Choroid plexus epithelial cell (primary cell): ENCODE results near the gene CACNA1D.
A peak's percentile ranks its signal among the peaks of the same experiment; 100 is the strongest.

ENCODE experiments used
- DNase-seq: peaks from one replicate; pipeline ENCODE4 v3.0.0-alpha.2; 2010; ENCODE audit warnings: low read depth
- H3K4me3 ChIP-seq: 2 replicates; pipeline ENCODE4 v1.5.1; 2011; ENCODE audit warnings: low read depth, mild to moderate bottlenecking, control low read depth, low read length, moderate library complexity
- CTCF ChIP-seq: conservative IDR thresholded peaks from 2 replicates; pipeline ENCODE4 v1.5.1; 2011; ENCODE audit warnings: low read depth, mild to moderate bottlenecking, control low read depth, inconsistent platforms, low read length, moderate library complexity

Gene CACNA1D

GRCh38 chr3:53765753-53766152, 271.3 kb downstream of the CACNA1D start:
- DNase-seq = no peak
- H3K4me3 ChIP-seq = no peak overlapping the region
- TF ChIP-seq CTCF = no peak

GRCh38 chr3:53766706-53767105, 272.3 kb downstream of the CACNA1D start:
- TF ChIP-seq CTCF = no peak
- DNase-seq = no peak
- H3K4me3 ChIP-seq = no peak overlapping the region

GRCh38 chr3:53768478-53769459, 274.4 kb downstream of the CACNA1D start:
- TF ChIP-seq CTCF = no peak
- H3K4me3 ChIP-seq = no peak overlapping the region
- DNase-seq = no peak

DNA sequence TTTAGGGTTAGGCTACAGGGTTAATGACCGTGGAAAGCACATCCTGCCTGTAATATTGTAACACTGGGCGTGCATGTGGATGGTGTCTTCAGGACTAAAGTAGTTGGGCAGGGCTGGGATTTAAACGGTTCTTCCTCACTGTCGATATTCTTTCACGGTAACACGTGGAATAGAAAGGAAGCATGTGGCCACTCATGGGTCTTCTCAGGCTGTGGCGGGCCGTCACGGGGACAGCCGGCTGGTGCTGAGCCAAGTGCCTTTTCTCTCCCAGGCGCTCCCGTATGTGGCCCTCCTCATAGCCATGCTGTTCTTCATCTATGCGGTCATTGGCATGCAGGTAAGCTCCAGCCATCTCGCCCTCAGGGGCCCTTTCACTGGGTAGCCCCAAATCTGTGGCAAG, 278.2 kb downstream of the CACNA1D start:
- no peak for TF ChIP-seq CTCF
- no peak overlapping the region for H3K4me3 ChIP-seq
- DNase-seq = no peak

GRCh38 chr3:53773021-53773436, 278.6 kb downstream of the CACNA1D start:
- no peak for TF ChIP-seq CTCF
- H3K4me3 ChIP-seq = no peak overlapping the region
- peak; percentile 69 for DNase-seq

GRCh38 chr3:53773611-53774368, 279.4 kb downstream of the CACNA1D start:
- H3K4me3 ChIP-seq = no peak overlapping the region
- DNase-seq = peak; percentile 89
- TF ChIP-seq CTCF = no peak
